K562 (cell line): ENCODE data around the gene SLC1A2. TPM values are rescaled to one million over a fixed set of nuclear protein-coding genes. Genes with fewer than 3 reads are reported as not detected.

Experiments used
- ATAC-seq: fragments of 200-7000 bp; cut with Tn5 transposase; 3 replicates; pipeline ENCODE4 v1.9.1; 2020; ENCODE audit warnings: moderate library complexity
- BruUV-seq: library from RNA; stranded (reverse); fragments of 400-500 nt; replicated peaks from 2 replicates; lab custom pipeline; 2021; lab: Mats Ljungman, UMichigan
- CTCF ChIA-PET: fragments of 300-600 bp; formaldehyde crosslinking; extraction: SDS; loops from one replicate; lab custom pipeline; 2021; ENCODE audit warnings: low intra/inter-chr PET ratio; lab: Yijun Ruan, JAX
- POLR2A ChIA-PET: fragments of 300-600, 350-650 bp; sonication (Branson Sonifier 250); formaldehyde crosslinking; extraction: SDS; loops from one replicate; lab custom pipeline; 2021; ENCODE audit warnings: antibody characterized with exemption, inconsistent platforms; lab: Yijun Ruan, JAX
- DNase-seq, 4 experiments: peaks; one replicate each; pipeline versions ENCODE4 v3.0.0 to v3.0.0-alpha.2; 2011 to 2018; ENCODE audit warnings: low spot score in 3 of 4, mixed read lengths in 3 of 4; ENCODE audit errors: extremely low read depth in 1 of 4
- FAIRE-seq: peaks from 2 replicates; lab custom pipeline; 2011; peaks lifted over from hg19 to GRCh38; lab: Jason Lieb, UNC
- H2AFZ ChIP-seq: 2 replicates; pipeline ENCODE4 v1.6.0; 2011; ENCODE audit warnings: low read depth, low read length, control low read depth, inconsistent platforms
- H3K27ac ChIP-seq: fragments of 200-600 bp; 3 replicates; pipeline ENCODE4 v1.8.0; 2011; ENCODE audit warnings: low read depth, mild to moderate bottlenecking, control low read depth, inconsistent platforms, low read length, moderate library complexity, mixed read lengths; ENCODE audit errors: extremely low read depth
- H3K27me3 ChIP-seq, 2 experiments: fragments of 300-600 bp in 1 of 2; 2 replicates in 1 of 2; 3 replicates in 1 of 2; pipeline versions ENCODE4 v1.6.0 to v1.8.0; 2011; ENCODE audit warnings: inconsistent platforms in 2 of 2, low read length in 2 of 2, mild to moderate bottlenecking in 1 of 2, mixed read lengths in 1 of 2, moderate library complexity in 1 of 2; ENCODE audit not compliant: control insufficient read depth in 2 of 2, insufficient read depth in 2 of 2
- H3K36me3 ChIP-seq: fragments of 300-600 bp; 3 replicates; pipeline ENCODE4 v1.8.0; 2011; ENCODE audit warnings: mild to moderate bottlenecking, low read length, inconsistent platforms; ENCODE audit not compliant: control insufficient read depth, insufficient read depth
- H3K4me1 ChIP-seq, 2 experiments: fragments of 200-600 bp in 1 of 2; replicated peaks in 1 of 2; 2 replicates in 1 of 2; 3 replicates in 1 of 2; pipeline versions ENCODE4 v1.5.1 to v1.8.0; 2011; ENCODE audit warnings: inconsistent platforms in 2 of 2, low read length in 2 of 2, mild to moderate bottlenecking in 1 of 2, mixed read lengths in 1 of 2, moderate library complexity in 1 of 2; ENCODE audit not compliant: control insufficient read depth in 2 of 2, insufficient read depth in 2 of 2
- H3K4me2 ChIP-seq: 2 replicates; pipeline ENCODE4 v1.6.1; 2011; ENCODE audit warnings: low read length, control low read depth, inconsistent platforms, mixed read lengths; ENCODE audit not compliant: insufficient read depth
- H3K4me3 ChIP-seq: fragments of 200-600 bp; sonication (generic), shearing (Covaris generic); 2 replicates; pipeline ENCODE4 v1.5.1; 2016; ENCODE audit warnings: control low read depth, inconsistent platforms
- H3K79me2 ChIP-seq: fragments of 200-600 bp; 3 replicates; pipeline ENCODE4 v1.8.0; 2011; ENCODE audit warnings: low read length, inconsistent platforms; ENCODE audit not compliant: control insufficient read depth, insufficient read depth
- H3K9ac ChIP-seq, 2 experiments: 2 replicates each; pipeline versions ENCODE4 v1.6.0 to v1.6.1; 2011; ENCODE audit warnings: low read depth in 2 of 2, low read length in 2 of 2, control low read depth in 1 of 2, inconsistent platforms in 1 of 2, mild to moderate bottlenecking in 1 of 2, mixed read lengths in 1 of 2; ENCODE audit not compliant: insufficient read depth in 1 of 2
- H3K9me1 ChIP-seq: one replicate; pipeline ENCODE4 v1.6.0; 2011; ENCODE audit warnings: inconsistent platforms, mild to moderate bottlenecking, low read length, moderate library complexity; ENCODE audit not compliant: control insufficient read depth, insufficient read depth
- H3K9me3 ChIP-seq: replicated peaks from 2 replicates; pipeline ENCODE4 v1.5.1; 2011; ENCODE audit warnings: low read depth, low read length, inconsistent platforms; ENCODE audit not compliant: control insufficient read depth, insufficient read depth
- H4K20me1 ChIP-seq: replicated peaks from 2 replicates; pipeline ENCODE4 v1.6.1; 2011; ENCODE audit warnings: low read length, inconsistent platforms, mixed read lengths; ENCODE audit not compliant: control insufficient read depth, insufficient read depth
- ELF2 ChIP-seq: fragments of 250-450 bp; sonication (Bioruptor Pico); IDR thresholded peaks from 2 replicates; pipeline ENCODE4 v1.5.0; 2021; ENCODE audit warnings: mild to moderate bottlenecking
- EP300 ChIP-seq: IDR thresholded peaks from 2 replicates; pipeline ENCODE4 v1.6.1; 2012; ENCODE audit warnings: low read length, improper control_type of control experiment
- GATAD2B ChIP-seq: fragments of 450-650 bp; IDR thresholded peaks from 2 replicates; pipeline ENCODE4 v1.6.1; 2017; ENCODE audit warnings: mild to moderate bottlenecking, borderline replicate concordance
- L3MBTL2 ChIP-seq: fragments of 450-650 bp; IDR thresholded peaks from 2 replicates; pipeline ENCODE4 v1.6.1; 2016; ENCODE audit warnings: mild to moderate bottlenecking, moderate library complexity
- MECOM ChIP-seq: fragments of 250-450 bp; sonication (Bioruptor Pico); IDR thresholded peaks from 2 replicates; pipeline ENCODE4 v1.8.0; 2022; ENCODE audit warnings: inconsistent platforms
- PRMT5 ChIP-seq: sonication (generic); formaldehyde crosslinking; IDR thresholded peaks from 2 replicates; pipeline ENCODE4 v1.5.0; 2020; ENCODE audit warnings: missing genetic modification reagents
- PTBP1 ChIP-seq: fragments of 200-400 bp; formaldehyde crosslinking; IDR thresholded peaks from 2 replicates; pipeline ENCODE4 v1.6.1; 2017; ENCODE audit warnings: low read depth, low read length
- RAD51 ChIP-seq: fragments of 450-650 bp; IDR thresholded peaks from 2 replicates; pipeline ENCODE4 v1.7.1; 2016; ENCODE audit warnings: low read depth, mild to moderate bottlenecking, borderline replicate concordance
- RHOXF2B ChIP-seq: fragments of 250-450 bp; sonication (Bioruptor Pico); conservative IDR thresholded peaks from 2 replicates; pipeline ENCODE4 v1.5.1; 2021
- SAFB2 ChIP-seq: fragments of 200-400 bp; formaldehyde crosslinking; IDR thresholded peaks from 2 replicates; pipeline ENCODE4 v1.6.1; 2018; ENCODE audit warnings: borderline replicate concordance, low read length, low read depth, moderate library complexity; ENCODE audit not compliant: severe bottlenecking
- TAF7 ChIP-seq: fragments of 450-650 bp; IDR thresholded peaks from 2 replicates; pipeline ENCODE4 v1.6.1; 2016; ENCODE audit warnings: missing genetic modification characterization, missing compliant biosample characterization
- ZBTB26 ChIP-seq: fragments of 450-650 bp; formaldehyde crosslinking; IDR thresholded peaks from 2 replicates; pipeline ENCODE4 v1.4.0; 2022; ENCODE audit warnings: missing genetic modification characterization
- ZNF23 ChIP-seq: fragments of 250-450 bp; sonication (Bioruptor Pico); IDR thresholded peaks from 2 replicates; pipeline ENCODE4 v1.4.0; 2020; ENCODE audit warnings: mild to moderate bottlenecking
- WGBS: fragments of 100-300 bp; shearing (Covaris generic); methylation state at CpG from one replicate; pipeline ENCODE4 v1.1.6; 2016; ENCODE audit warnings: low coverage, mixed read lengths; ENCODE audit not compliant: insufficient coverage; ENCODE audit errors: missing lambda C conversion rate; 5-methylcytosine and 5-hydroxymethylcytosine counted together
- in situ Hi-C: fragments of 300-500 bp; cut with MboI; formaldehyde crosslinking; loops from 4 replicates; pipeline ENCODE4 v1.15.0; 2018; ENCODE audit warnings: inconsistent platforms, mixed read lengths
- intact Hi-C: fragments of 100-400 bp; cut with micrococcal nuclease; formaldehyde crosslinking; loops from 2 replicates; pipeline ENCODE4 v1.14.2; 2022
- polyA plus RNA-seq, 8 experiments: library from polyadenylated mRNA; depleted of rRNA in 4 of 8; stranded (reverse) in 5 of 8; unstranded in 3 of 8; fragments of >200 nt; fragmentation: Nextera tagmentation in 2 of 8; fragmentation: Illumina TruSeq in 1 of 8; extraction: Ambion mirVana in 2 of 8; extraction: Trizol in 1 of 8; gene quantifications; 2 replicates each; pipeline versions ENCODE4 v1.2.1 to v1.2.3, GENCODE V29; 2011 to 2014; ENCODE audit warnings: inconsistent platforms in 1 of 8, missing spikeins in 1 of 8
- total RNA-seq, 7 experiments: library from RNA; depleted of rRNA in 6 of 7; stranded (reverse); fragments of >200 nt in 6 of 7; fragmentation: Illumina TruSeq in 2 of 7; extraction: Trizol in 2 of 7; gene quantifications; 2 replicates each; pipeline versions ENCODE4 v1.2.1 to v1.2.3, GENCODE V29; 2011 to 2021; ENCODE audit warnings: low replicate concordance in 1 of 7

The SLC1A2 gene
- total and polyA plus RNA-seq, 9 of the 15 experiments (the other 6 are each of a cell fraction or from before 2014, with no cell fraction given) = 0.03 to 0.07 (median 0.04) TPM; not detected in 5

GRCh38 chr11:35463331-35463751 lies 44.0 kb upstream of the SLC1A2 start:
- POLR2A ChIA-PET = interaction anchor here (1.1 kb wide), 1 partner anchor 9 kb away, joined by 3 read pairs; no protein-coding TSS in a partner anchor
- FAIRE-seq = no peak
- ATAC-seq = no peak
- no peak overlapping the region for H3K4me3 ChIP-seq
- H3K9me1 ChIP-seq = no peaks in the 10 kb centered on the region
- H3K27ac ChIP-seq = no peak overlapping the region
- no peak overlapping the region for H3K4me2 ChIP-seq
- BruUV-seq = no TSS peak
- H3K27me3 ChIP-seq = peaks cover 0 to 4% of the 10 kb centered on the region in 2 experiments; a peak in 2 of 5 replicates
- CTCF ChIA-PET = interaction anchor here (0.6 kb wide), 1 partner anchor 1416 kb away, joined by 3 read pairs; no protein-coding TSS in a partner anchor
- H3K9me3 ChIP-seq = no peaks in the 10 kb centered on the region
- intact Hi-C loops = no loop called here
- TF ChIP-seq MECOM (CRISPR knock-in tag) (no peak), ZNF23 (no peak), RAD51 (no peak), ELF2 (no peak), RHOXF2B (no peak), EP300 (no peak), SAFB2 (no peak), ZBTB26 (CRISPR knock-in tag) (no peak), L3MBTL2 (no peak), GATAD2B (no peak), TAF7 (tag) (no peak), PTBP1 (no peak), PRMT5 (CRISPR knock-in tag) (no peak)
- DNase-seq = no peak
- H3K4me1 ChIP-seq = no peaks in the 10 kb centered on the region
- no peaks in the 10 kb centered on the region for H3K36me3 ChIP-seq
- in situ Hi-C loops = no loop called here
- no peaks in the 10 kb centered on the region for H3K79me2 ChIP-seq
- peak overlapping the region; percentile 16; the same call in 1 of the 2 replicates for H2AFZ ChIP-seq
- H3K9ac ChIP-seq = no peak overlapping the region
- 3% methylated on average over 13 of the region's 13 CpGs for WGBS
- no peaks in the 10 kb centered on the region for H4K20me1 ChIP-seq
